RWPE1 (cell line): Measurements from ENCODE around the gene CSMD2.

Experiments
- CTCF ChIA-PET: fragments of 350-600 bp; sonication (Branson Sonifier 250); formaldehyde crosslinking; extraction: SDS; loops from one replicate; lab custom pipeline; 2021; lab: Yijun Ruan, JAX
- POLR2A ChIA-PET: fragments of 400-600 bp; formaldehyde crosslinking; extraction: SDS; loops from one replicate; lab custom pipeline; 2020; ENCODE audit warnings: antibody characterized with exemption; ENCODE audit not compliant: low non-redundant PET; lab: Yijun Ruan, JAX
- DNase-seq: peaks from one replicate; pipeline ENCODE4 v3.0.0; 2012; ENCODE audit warnings: low spot score
- H3K27ac ChIP-seq: fragments of 450-650 bp; 2 replicates; pipeline ENCODE4 v1.5.1; 2017
- CTCF ChIP-seq: fragments of 450-650 bp; conservative IDR thresholded peaks from 2 replicates; pipeline ENCODE4 v1.5.1; 2017; ENCODE audit warnings: low read depth, mild to moderate bottlenecking

The CSMD2 gene

GRCh38 chr1:33853431-33853830 lies 311.6 kb downstream of the CSMD2 start:
- no peak for DNase-seq
- no peak for TF ChIP-seq CTCF
- H3K27ac ChIP-seq = no peak overlapping the region
- POLR2A ChIA-PET = no interaction called here
- CTCF ChIA-PET = no interaction called here

- DNase-seq = no peak
- no peak overlapping the region for H3K27ac ChIP-seq
- POLR2A ChIA-PET = no interaction called here
- CTCF ChIA-PET = no interaction called here
- TF ChIP-seq CTCF = no peak
Observed at GRCh38 chr1:33852711-33853110, 312.3 kb downstream of the CSMD2 start.

GRCh38 chr1:33850481-33850880 lies 314.5 kb downstream of the CSMD2 start:
- H3K27ac ChIP-seq = no peak overlapping the region
- ChIA-PET CTCF (no interaction called here), POLR2A (no interaction called here)
- TF ChIP-seq CTCF = no peak
- DNase-seq = no peak

- CTCF ChIA-PET = interaction anchor here (0.6 kb wide), 2 partner anchors 44 to 113 kb away, joined by 3 read pairs; no protein-coding TSS in a partner anchor
- no peak for TF ChIP-seq CTCF
- POLR2A ChIA-PET = no interaction called here
- H3K27ac ChIP-seq = no peak overlapping the region
- no peak for DNase-seq
Observed at GRCh38 chr1:33849211-33849610, 315.8 kb downstream of the CSMD2 start.

- ChIA-PET CTCF (interaction anchor here (0.6 kb wide), 2 partner anchors 45 to 112 kb away, joined by 3 read pairs; no protein-coding TSS in a partner anchor), POLR2A (no interaction called here)
- TF ChIP-seq CTCF = no peak
- no peak for DNase-seq
- no peak overlapping the region for H3K27ac ChIP-seq
Observed at GRCh38 chr1:33848205-33848937, 316.7 kb downstream of the CSMD2 start.

- CTCF ChIA-PET = no interaction called here
- H3K27ac ChIP-seq = no peak overlapping the region
- DNase-seq = no peak
- TF ChIP-seq CTCF = no peak
- POLR2A ChIA-PET = no interaction called here
Observed at GRCh38 chr1:33846861-33847260, 318.2 kb downstream of the CSMD2 start.
